Breast epithelium (tissue), 3 donors: ENCODE measurements around the gene MTSS2.

Experiments
- CTCF ChIP-seq, 3 donors: fragments of 450-650 bp; IDR thresholded peaks; one replicate each; pipeline ENCODE4 v1.5.1; 2016 to 2017; ENCODE audit warnings: antibody characterized with exemption in 3 of 3, mild to moderate bottlenecking in 3 of 3, moderate library complexity in 3 of 3
- POLR2AphosphoS5 ChIP-seq, 3 donors: sonication (generic); formaldehyde crosslinking; IDR thresholded peaks; one replicate each; pipeline ENCODE4 v1.6.1; 2017; ENCODE audit warnings: antibody characterized with exemption in 3 of 3

GRCh38 chr16:70691223-70692129, 5.6 kb upstream of the MTSS2 start:
- peak in 2 of 3 donors; percentile 40 to 63 for TF ChIP-seq POLR2AphosphoS5 (IDR thresholded peaks at IDR 0.05)
- no peak for TF ChIP-seq CTCF (IDR thresholded peaks at IDR 0.05)
